Activated CD4-positive, CD25-positive, alpha-beta regulatory T cell treated with anti-CD3 and anti-CD28 coated beads, Interleukin-2, amount 50 U/mL, for 16 hours (primary cell): ENCODE data around the gene ADM.

Experiments
- DNase-seq: peaks from one replicate; pipeline ENCODE4 v3.0.0-alpha.2; 2020; ENCODE audit warnings: low read depth, low spot score

The ADM gene

GRCh38 chr11:10309163-10310093 is 4.6 kb downstream of the ADM start:
- DNase-seq, result no peak

GRCh38 chr11:10310301-10310841 is 5.5 kb downstream of the ADM start:
- DNase-seq, result no peak

GRCh38 chr11:10311802-10312201 is 6.9 kb downstream of the ADM start:
- DNase-seq, result no peak

- no peak for DNase-seq
Observed at GRCh38 chr11:10314199-10315072, 9.6 kb downstream of the ADM start.

- no peak for DNase-seq
Observed at GRCh38 chr11:10315083-10315482, 10.2 kb downstream of the ADM start.

GRCh38 chr11:10317151-10317755 is 12.4 kb downstream of the ADM start:
- no peak for DNase-seq

- DNase-seq, result no peak
Observed at GRCh38 chr11:10317776-10318526, 13.1 kb downstream of the ADM start.

GRCh38 chr11:10318527-10318802 is 13.6 kb downstream of the ADM start:
- no peak for DNase-seq

GRCh38 chr11:10319702-10320558 is 15.1 kb downstream of the ADM start:
- DNase-seq, result no peak

GRCh38 chr11:10320736-10321465 is 16.0 kb downstream of the ADM start:
- no peak for DNase-seq

GRCh38 chr11:10322401-10322800 is 17.5 kb downstream of the ADM start:
- no peak for DNase-seq

GRCh38 chr11:10322830-10323792 is 18.2 kb downstream of the ADM start:
- no peak for DNase-seq

GRCh38 chr11:10323793-10324170 is 18.9 kb downstream of the ADM start:
- no peak for DNase-seq

GRCh38 chr11:10324474-10324873 is 19.6 kb downstream of the ADM start:
- no peak for DNase-seq

- no peak for DNase-seq
Observed at GRCh38 chr11:10325277-10326011, 20.6 kb downstream of the ADM start.

GRCh38 chr11:10326012-10326964 is 21.4 kb downstream of the ADM start:
- DNase-seq, result no peak

GRCh38 chr11:10327254-10327653 is 22.4 kb downstream of the ADM start:
- DNase-seq, result no peak
